Renal pelvis (tissue), 4 donors: ENCODE results near the gene DLG5. TPM values are rescaled to one million over a fixed set of nuclear protein-coding genes. Genes with fewer than 3 reads are reported as not detected.
A peak's percentile ranks its signal among the peaks of the same experiment; 100 is the strongest.

Experiments
- DNase-seq: peaks from one replicate; pipeline ENCODE4 v3.0.0-alpha.2; 2013
- polyA plus RNA-seq, 3 donors: library from polyadenylated mRNA; unstranded; fragments of 120-200 nt; gene quantifications; one replicate each; pipeline ENCODE4 v1.2.1, GENCODE V29; 2013; ENCODE audit not compliant: insufficient read length in 3 of 3

DLG5 gene
- polyA plus RNA-seq, 3 donors: 44.6 to 53.8 (median 46.0) TPM

GRCh38 chr10:77868523-77868922 lies 58.0 kb downstream of the DLG5 start:
- no peak for DNase-seq

GRCh38 chr10:77867124-77867719 lies 59.3 kb downstream of the DLG5 start:
- DNase-seq: no peak

GRCh38 chr10:77866598-77866997 lies 60.0 kb downstream of the DLG5 start:
- DNase-seq: no peak

GRCh38 chr10:77865580-77866324 lies 60.8 kb downstream of the DLG5 start:
- no peak for DNase-seq

- DNase-seq: no peak
These were observed 62.3 kb downstream of the DLG5 start for GRCh38 chr10:77864151-77864851.

GRCh38 chr10:77863446-77863845 lies 63.1 kb downstream of the DLG5 start:
- DNase-seq: no peak

GRCh38 chr10:77862595-77862994 lies 64.0 kb downstream of the DLG5 start:
- no peak for DNase-seq

GRCh38 chr10:77861366-77861765 lies 65.2 kb downstream of the DLG5 start:
- DNase-seq: no peak

GRCh38 chr10:77859865-77860282 lies 66.7 kb downstream of the DLG5 start:
- no peak for DNase-seq

- DNase-seq: no peak
These were observed 67.2 kb downstream of the DLG5 start for GRCh38 chr10:77859200-77859864.

GRCh38 chr10:77857272-77857671 lies 69.3 kb downstream of the DLG5 start:
- no peak for DNase-seq

- no peak for DNase-seq
These were observed 70.0 kb downstream of the DLG5 start for GRCh38 chr10:77856566-77856965.

GRCh38 chr10:77855404-77856155 lies 71.0 kb downstream of the DLG5 start:
- DNase-seq: no peak

- no peak for DNase-seq
These were observed 72.4 kb downstream of the DLG5 start for GRCh38 chr10:77854115-77854514.

- DNase-seq: no peak
These were observed 73.3 kb downstream of the DLG5 start for GRCh38 chr10:77853256-77853655.

- no peak for DNase-seq
These were observed 75.8 kb downstream of the DLG5 start for GRCh38 chr10:77850620-77851231.

GRCh38 chr10:77849039-77849664 lies 77.4 kb downstream of the DLG5 start:
- no peak for DNase-seq

- peak; percentile 69 for DNase-seq
These were observed 79.7 kb downstream of the DLG5 start for GRCh38 chr10:77846718-77847311.

- DNase-seq: no peak
These were observed 81.1 kb downstream of the DLG5 start for GRCh38 chr10:77845451-77845850.

- DNase-seq: no peak
These were observed 81.7 kb downstream of the DLG5 start for GRCh38 chr10:77844713-77845445.
